ENCODE data around the gene PIPOX.

Gene PIPOX

DNA sequence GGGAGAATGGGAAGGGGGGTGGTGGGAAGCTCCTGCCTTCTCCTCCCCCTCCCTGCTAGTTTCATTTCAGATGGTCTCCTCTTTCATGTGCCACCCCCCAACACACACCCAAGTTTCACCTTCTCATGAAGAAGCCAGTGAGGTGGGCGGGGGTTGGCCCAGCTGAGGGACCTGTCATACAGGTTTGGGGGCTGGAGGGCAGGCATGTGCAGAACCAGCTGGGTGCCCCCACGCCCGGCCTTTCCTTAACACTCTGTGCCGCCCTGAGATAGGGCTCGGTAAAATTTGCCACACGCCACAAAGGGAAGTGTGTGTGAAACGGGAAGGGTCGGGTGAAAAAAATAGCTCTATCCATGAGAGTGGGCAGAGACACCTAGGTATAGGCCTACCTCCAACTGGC is 57.4 kb downstream of the PIPOX start:
- no peak for DNase-seq (ENCODE audit: low read depth)

- DNase-seq (ENCODE audit: low read depth): no peak
Measured at GRCh38 chr17:29102046-29102445, 59.1 kb downstream of the PIPOX start.

DNA sequence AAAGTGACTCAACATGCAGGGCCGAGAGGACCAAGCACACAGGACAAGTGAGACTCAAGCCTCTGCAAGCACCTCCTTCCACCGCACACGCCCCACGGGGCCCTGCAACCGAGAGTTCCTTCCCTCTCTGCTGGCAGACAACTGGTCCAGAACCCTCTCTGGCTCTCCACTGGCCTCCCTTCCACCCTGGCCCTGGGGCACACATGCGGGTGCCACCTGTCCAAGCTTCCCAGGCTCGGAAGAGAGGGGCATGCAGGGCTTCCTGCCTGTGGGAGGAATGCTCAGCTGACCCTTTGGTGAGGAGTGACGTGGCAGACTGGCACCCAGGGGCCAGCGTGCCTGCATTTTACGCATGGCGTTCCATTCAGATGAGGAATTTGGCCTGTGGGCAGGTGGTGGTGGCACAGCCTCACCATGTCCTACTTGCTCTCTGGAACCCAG is 59.8 kb downstream of the PIPOX start:
- peak; percentile 52 for DNase-seq (ENCODE audit: low read depth)

DNA sequence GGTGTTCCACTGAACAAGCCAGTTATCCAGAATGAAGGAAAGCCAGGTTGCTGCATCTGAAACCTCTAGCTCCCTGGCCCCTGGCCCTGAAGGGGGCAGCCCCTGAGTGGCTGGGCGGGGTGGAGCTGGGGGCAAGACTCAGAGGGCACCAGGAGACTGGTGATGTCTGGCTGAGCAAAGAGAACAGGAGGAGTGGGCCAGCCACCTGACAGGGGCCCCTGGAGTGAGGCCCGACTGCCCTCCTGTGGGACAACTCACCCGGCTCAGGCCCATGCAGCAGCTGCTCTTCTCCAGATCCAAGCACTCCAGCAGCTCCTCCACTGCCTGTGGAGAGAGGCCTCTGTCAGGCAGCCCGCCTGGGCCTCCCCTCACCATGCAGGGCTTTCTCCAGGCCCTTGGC is 60.4 kb downstream of the PIPOX start:
- DNase-seq (ENCODE audit: low read depth): no peak
